Measurements from ENCODE around the gene UBXN4.

The UBXN4 gene

DNA sequence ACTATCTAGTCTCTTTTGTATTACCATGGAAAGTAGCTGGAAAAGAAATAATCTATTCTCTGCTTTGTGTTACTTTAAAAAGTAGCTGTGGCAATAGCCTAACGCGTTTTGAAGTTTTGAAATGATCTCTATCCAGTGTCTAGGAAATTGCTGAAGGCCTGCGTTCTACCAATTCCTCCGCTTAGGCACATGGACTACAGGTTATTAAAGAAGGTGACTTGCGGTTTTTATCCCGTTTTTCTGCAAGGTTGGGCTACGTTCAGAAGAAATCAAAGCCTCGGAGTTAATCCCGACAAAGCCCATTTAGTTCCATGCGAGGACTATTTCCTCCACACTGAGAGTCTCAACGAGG lies 636 bp upstream of the UBXN4 start:
- TF ChIP-seq, protein P1, sequence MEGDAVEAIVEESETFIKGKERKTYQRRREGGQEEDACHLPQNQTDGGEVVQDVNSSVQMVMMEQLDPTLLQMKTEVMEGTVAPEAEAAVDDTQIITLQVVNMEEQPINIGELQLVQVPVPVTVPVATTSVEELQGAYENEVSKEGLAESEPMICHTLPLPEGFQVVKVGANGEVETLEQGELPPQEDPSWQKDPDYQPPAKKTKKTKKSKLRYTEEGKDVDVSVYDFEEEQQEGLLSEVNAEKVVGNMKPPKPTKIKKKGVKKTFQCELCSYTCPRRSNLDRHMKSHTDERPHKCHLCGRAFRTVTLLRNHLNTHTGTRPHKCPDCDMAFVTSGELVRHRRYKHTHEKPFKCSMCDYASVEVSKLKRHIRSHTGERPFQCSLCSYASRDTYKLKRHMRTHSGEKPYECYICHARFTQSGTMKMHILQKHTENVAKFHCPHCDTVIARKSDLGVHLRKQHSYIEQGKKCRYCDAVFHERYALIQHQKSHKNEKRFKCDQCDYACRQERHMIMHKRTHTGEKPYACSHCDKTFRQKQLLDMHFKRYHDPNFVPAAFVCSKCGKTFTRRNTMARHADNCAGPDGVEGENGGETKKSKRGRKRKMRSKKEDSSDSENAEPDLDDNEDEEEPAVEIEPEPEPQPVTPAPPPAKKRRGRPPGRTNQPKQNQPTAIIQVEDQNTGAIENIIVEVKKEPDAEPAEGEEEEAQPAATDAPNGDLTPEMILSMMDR (IDR thresholded peaks at IDR 0.05; ENCODE audit: low read depth, low read length, missing control alignments): no peak
- DNase-seq (ENCODE audit: low read depth): no peak
- in situ Hi-C loops (cut with HindIII; ENCODE audit: low sequenced_read_pairs): no loop called here
- no peak overlapping the region for H3K4me3 ChIP-seq (ENCODE audit: low read depth, low read length)

DNA sequence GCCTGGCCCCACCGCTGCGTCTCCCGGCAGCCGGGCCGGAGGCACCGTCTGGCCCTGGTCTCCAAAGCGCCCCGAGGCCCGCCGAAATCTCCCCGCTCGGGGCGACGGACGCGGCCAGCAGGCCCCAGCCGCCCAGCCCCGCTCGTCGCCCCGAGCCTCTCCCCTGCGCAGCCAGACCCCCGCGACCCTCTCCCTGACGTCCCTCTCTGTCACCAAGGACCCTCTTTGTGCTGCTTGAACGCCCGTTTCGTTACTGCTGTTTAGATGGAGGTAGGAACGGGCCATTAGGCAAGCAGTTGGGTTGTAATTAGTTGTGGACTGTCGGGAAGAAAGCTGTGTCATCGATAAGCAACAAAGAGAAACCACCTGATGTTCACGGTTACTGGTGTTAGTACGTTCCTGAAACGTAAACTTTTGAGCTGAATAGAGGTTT lies 686 bp downstream of the UBXN4 start:
- DNase-seq (ENCODE audit: low read depth): peak; percentile 37
- TF ChIP-seq, protein P1 (IDR thresholded peaks at IDR 0.05; ENCODE audit: low read depth, low read length, missing control alignments): no peak
- peak overlapping the region; percentile 64 for H3K4me3 ChIP-seq (ENCODE audit: low read depth, low read length)
- in situ Hi-C loops (cut with HindIII; ENCODE audit: low sequenced_read_pairs): no loop called here

DNA sequence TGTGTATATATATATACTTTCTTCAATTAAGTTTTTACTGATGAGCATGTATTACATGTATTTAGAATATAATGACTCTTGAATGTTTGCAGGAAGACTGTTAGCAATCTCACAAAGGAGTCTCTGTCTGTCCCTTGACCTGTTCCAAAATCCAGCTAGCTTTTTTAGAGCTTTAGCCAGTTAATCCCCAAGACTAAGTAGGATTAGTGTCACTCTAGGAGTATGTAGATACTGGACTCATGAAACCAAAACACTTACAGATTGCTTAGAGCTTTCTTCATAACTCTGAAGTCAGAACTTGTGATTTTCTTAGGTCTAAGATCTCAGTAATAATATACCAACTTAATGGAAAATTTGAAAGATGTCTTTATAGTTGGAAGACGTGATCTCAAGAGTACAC lies 2.2 kb downstream of the UBXN4 start:
- no peak for DNase-seq (ENCODE audit: low read depth)
- in situ Hi-C loops (cut with HindIII; ENCODE audit: low sequenced_read_pairs): no loop called here
- H3K4me3 ChIP-seq (ENCODE audit: low read depth, low read length): peak overlapping the region; percentile 64
- TF ChIP-seq, protein P1 (IDR thresholded peaks at IDR 0.05; ENCODE audit: low read depth, low read length, missing control alignments): no peak

DNA sequence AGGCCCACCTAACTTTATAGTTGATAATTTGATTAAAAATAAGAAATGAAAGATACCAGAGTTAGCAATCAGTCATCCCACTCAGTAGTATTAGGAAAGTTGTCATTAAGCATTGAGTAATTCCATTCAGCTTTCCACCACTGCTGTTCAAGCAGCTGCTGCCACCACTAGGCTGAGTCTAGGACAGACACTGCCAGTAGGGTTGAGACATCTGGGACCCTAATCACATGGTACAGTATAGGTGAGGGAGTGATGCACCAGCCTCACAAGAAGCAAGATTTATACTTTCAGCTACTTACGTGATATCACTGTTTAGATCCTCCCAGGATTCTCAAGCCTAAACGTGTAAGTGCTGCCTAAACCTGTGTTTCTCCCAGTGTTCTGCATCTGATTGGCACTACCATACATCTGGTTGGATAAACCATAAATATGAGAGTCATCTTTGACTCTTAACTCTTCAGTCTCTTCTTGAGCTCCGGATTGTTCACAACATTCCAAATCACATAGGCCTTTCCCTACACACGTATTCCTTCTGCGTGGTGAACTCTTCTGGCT lies 3.2 kb downstream of the UBXN4 start:
- no peak overlapping the region for H3K4me3 ChIP-seq (ENCODE audit: low read depth, low read length)
- in situ Hi-C loops (cut with HindIII; ENCODE audit: low sequenced_read_pairs): no loop called here
- no peak for DNase-seq (ENCODE audit: low read depth)
- TF ChIP-seq, protein P1 (IDR thresholded peaks at IDR 0.05; ENCODE audit: low read depth, low read length, missing control alignments): no peak

DNA sequence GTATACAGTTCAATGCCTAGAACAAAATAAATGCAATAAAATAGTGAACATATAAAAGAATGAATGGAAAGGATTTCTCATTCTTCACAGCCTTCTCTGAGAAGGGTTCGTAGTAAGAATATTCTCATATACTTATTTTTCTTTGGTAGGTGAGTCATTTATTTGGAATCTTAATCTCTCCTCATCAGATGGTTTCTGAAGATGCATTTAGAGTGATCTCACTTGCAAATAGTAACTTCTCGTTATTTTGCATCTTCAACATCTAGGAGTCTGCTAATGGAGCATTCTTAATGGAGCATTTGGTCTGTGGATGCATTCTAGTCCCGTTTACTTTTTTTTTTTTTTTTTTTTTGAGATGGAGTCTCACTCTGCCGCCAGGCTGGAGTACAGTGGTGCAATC lies 3.9 kb downstream of the UBXN4 start:
- H3K4me3 ChIP-seq (ENCODE audit: low read depth, low read length): no peak overlapping the region
- DNase-seq (ENCODE audit: low read depth): peak; percentile 34
- TF ChIP-seq, protein P1 (IDR thresholded peaks at IDR 0.05; ENCODE audit: low read depth, low read length, missing control alignments): no peak
- in situ Hi-C loops (cut with HindIII; ENCODE audit: low sequenced_read_pairs): no loop called here

DNA sequence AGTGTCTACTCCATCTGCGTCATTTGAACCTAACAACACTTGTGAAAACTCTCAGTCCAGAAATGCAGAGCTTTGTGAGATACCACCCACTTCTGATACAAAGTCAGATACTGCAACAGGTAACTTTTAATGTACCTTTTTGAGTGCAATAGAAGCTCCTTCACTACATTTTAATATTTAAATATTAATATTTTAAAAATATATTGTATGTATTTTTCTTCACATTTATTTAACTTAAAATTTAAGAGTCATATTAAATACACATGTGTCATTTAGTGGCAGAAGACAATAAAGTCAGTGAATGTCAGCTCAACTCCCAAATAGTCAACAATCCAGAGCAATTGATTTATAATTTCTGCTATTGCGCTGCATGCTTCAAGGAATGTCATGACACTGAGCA lies 13.9 kb downstream of the UBXN4 start:
- in situ Hi-C loops (cut with HindIII; ENCODE audit: low sequenced_read_pairs): no loop called here
- no peak overlapping the region for H3K4me3 ChIP-seq (ENCODE audit: low read depth, low read length)
- no peak for DNase-seq (ENCODE audit: low read depth)
- TF ChIP-seq, protein P1 (IDR thresholded peaks at IDR 0.05; ENCODE audit: low read depth, low read length, missing control alignments): no peak

DNA sequence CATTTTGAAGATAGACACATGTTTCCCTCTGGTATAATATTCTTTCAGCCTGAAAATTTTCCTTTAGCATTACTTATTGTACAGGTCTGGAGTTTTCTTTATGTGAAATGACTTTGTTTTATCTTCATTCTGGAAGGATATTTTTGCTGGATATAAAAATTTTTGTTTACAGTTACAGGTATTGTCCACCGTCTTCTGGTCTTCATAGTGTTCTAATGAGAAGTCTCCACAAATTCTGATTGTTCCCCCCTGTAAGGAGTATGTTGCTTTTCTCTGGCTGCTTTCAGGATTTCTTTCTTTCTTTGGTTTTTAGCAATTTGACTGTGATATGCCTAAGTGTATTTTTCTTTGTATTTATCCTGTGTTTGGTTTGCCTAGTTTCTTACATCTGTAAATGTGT lies 15.0 kb downstream of the UBXN4 start:
- TF ChIP-seq, protein P1 (IDR thresholded peaks at IDR 0.05; ENCODE audit: low read depth, low read length, missing control alignments): no peak
- DNase-seq (ENCODE audit: low read depth): no peak
- no peak overlapping the region for H3K4me3 ChIP-seq (ENCODE audit: low read depth, low read length)
- in situ Hi-C loops (cut with HindIII; ENCODE audit: low sequenced_read_pairs): no loop called here
